Cardiac septum (tissue), 1 donor: ENCODE results near the gene DMKN. TPM values are rescaled to one million over a fixed set of nuclear protein-coding genes. Genes with fewer than 3 reads are reported as not detected.

ENCODE experiments used
- DNase-seq: peaks from one replicate; pipeline ENCODE4 v3.0.0-alpha.2; 2020; ENCODE audit warnings: low spot score
- intact Hi-C: fragments of 100-400 bp; cut with DNase I; formaldehyde crosslinking; loops from one replicate; pipeline ENCODE4 v1.14.0; 2022
- total RNA-seq: library from RNA; stranded (reverse); fragmentation: NEBNext Ultra II Directional; extraction: Animal tissue kit (Norgen Biotek cat#: 25700); gene quantifications from one replicate; pipeline ENCODE4 v1.2.1, GENCODE V29; 2021
- donor health status: DM: no; HTN: no; CAD: no.

DMKN gene
- total RNA-seq, 1 donor from 2014 or later: 4.2 TPM

GRCh38 chr19:35551091-35551810 lies 37.8 kb upstream of the DMKN start:
- no peak for DNase-seq
- intact Hi-C loops: no loop called here

- intact Hi-C loops: loop anchor here (5.0 kb wide), 3 partner anchors 62 to 167 kb away; partner anchors contain the start of genes HAUS5 and KMT2B
- DNase-seq: no peak
Observed at GRCh38 chr19:35549879-35550523, 36.6 kb upstream of the DMKN start.

DNA sequence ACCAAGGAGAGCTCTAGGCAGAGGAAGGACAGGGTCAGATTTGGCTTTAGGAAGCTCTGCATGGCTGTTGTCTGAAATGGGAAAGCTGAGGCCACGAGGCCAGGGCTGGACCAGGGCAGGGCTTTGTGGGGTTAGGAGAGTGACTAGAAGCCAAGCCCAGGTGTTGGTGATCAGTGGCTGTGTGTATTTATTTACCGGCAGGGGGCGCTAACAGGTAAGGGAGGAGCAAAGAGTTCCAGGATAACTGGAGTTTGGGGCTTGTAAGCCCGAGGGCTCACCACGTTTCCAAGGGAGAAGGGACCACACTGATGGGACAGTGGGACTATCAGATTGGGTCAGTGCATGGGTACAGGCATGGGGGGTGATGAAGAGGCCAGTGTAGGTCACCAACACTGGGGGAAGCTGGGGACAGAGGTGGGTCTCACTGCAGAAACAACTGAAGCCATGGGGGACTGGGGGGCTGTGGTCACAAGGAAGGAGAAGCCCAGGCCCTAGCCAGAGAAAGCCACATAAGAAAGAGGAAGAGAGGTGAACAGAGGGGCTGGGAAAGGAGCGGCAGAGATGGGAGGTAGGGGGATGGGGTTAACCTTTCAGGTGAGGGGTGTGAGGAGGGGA lies 35.8 kb upstream of the DMKN start:
- intact Hi-C loops: loop anchor here (5.0 kb wide), 3 partner anchors 63 to 168 kb away; partner anchors contain the start of genes HAUS5 and KMT2B
- DNase-seq: no peak

DNA sequence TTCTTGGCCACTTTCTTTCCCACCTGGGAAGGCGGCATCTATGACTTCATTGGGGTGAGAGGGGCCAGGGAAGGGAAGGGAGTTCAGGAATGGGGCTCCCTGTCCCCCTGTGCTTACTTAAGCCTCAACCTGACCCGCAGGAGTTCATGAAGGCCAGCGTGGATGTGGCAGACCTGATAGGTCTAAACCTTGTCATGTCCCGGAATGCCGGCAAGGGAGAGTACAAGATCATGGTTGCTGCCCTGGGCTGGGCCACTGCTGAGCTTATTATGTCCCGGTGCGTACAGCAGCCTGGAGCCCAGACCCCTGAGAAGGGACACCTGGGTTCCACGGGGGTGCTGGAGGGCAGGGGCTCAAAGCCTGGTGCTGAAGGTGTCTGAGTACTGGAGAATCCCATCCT lies 33.1 kb upstream of the DMKN start:
- DNase-seq: no peak
- intact Hi-C loops: loop anchor here (5.0 kb wide), 3 partner anchors 66 to 171 kb away; partner anchors contain the start of genes HAUS5 and KMT2B

DNA sequence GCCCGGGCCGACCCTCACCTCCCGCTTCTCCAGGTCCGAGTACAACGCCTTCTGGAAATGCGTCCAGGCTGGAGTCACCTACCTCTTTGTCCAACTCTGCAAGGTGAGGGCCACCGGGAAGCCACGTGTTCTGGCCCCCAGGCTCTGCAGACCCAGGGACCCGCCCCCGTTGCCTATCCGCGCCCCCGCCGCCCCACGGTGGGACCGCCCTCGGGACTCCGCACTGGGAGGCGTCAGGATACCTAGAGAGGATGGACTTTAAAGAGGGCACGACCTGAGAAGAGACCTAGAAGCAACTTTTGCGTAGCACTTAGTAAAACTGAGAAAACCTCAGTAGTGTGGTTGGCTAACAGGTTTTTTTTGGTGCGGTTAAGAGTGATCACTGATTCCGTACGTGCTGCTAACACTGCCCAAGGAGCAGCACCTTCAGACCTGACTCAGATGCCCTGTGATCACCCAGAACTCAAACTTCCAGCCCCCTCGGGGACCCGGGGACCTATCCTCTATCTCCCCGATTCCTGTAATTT lies 32.5 kb upstream of the DMKN start:
- no peak for DNase-seq
- intact Hi-C loops: loop anchor here (5.0 kb wide), 3 partner anchors 66 to 171 kb away; partner anchors contain the start of genes HAUS5 and KMT2B

DNA sequence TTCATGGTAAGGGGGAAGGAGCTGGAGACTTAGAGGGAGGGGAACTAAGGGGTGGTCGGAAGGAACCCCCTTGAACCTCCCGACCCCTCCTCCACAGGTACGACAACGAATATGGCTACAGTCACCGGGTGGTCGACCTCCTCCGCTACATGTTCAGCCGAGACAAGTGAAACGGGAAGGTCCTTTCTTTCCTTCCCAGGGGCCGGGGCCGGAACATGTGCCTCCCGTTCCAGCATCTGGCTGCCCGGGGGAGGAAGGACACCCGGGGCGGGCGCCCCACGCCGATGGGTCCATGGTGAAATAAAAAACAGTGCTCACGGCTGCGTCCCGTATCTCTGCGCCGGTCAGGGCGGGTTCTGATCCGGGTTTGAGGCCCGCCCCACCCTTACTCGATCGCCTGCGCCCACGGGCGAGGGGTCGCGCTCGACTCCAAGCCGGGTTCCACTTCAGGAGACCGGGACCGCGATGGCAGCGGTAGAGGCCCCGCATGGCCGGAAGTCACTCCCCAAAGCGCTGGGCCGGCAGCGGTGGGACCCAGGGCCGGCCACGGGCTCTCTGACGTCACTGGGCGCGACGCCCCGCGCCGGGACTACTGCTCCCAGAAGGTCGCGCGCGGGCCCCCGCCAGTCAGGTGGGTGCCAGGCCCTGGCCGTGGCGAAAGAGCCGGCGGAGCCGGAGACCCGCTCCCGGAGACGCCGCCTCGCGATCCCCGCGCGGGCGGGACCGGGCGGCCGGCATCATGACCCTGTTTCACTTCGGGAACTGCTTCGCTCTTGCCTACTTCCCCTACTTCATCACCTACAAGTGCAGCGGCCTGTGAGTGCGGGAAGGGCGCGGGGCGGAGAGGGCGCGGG lies 31.8 kb upstream of the DMKN start, which contains the start of gene TMEM147:
Gene TMEM147 (plus strand): TSS at position 626 of the 854 bp plus-strand sequence. CDS start 114 bp downstream, at position 740.
- intact Hi-C loops: loop anchor here (5.0 kb wide), 3 partner anchors 67 to 172 kb away; partner anchors contain the start of genes HAUS5 and KMT2B
- peak; percentile 95 for DNase-seq

- intact Hi-C loops: no loop called here
- DNase-seq: no peak
Observed at GRCh38 chr19:35544110-35544802, 30.8 kb upstream of the DMKN start.

DNA sequence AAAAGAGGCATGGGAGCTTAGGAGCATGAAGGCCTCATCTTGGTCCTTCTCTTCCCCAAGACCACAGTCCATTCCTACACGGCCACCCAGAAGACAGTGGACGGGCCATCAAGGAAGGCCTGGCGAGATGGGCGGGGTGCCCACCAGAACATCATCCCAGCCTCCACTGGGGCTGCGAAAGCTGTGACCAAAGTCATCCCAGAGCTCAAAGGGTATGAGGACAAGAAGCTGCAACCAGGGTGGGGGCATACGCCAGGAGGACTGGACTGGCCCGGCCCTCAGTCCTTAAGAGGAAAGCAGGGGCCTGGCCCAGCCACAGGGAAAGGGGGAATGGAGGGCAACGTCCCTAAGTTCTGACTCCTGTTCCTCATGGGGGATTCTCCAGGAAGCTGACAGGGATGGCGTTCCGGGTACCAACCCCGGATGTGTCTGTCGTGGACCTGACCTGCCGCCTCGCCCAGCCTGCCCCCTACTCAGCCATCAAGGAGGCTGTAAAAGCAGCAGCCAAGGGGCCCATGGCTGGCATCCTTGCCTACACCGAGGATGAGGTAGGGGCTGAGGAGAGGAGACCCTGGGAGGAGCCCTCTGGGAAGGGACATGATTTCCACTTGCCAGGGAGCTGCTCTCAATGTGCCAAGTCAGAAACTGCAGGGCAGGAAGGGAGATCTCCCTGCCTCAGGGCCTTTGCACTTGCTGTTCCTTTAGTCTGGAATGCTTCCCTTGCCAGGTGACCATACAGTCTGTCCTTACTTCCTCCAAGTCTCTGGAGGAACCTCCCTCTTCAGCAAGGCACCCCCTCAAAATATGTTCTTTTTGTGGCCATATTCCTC lies 30.0 kb upstream of the DMKN start:
- intact Hi-C loops: no loop called here
- no peak for DNase-seq

- intact Hi-C loops: no loop called here
- DNase-seq: no peak
Observed at GRCh38 chr19:35542209-35542608, 28.8 kb upstream of the DMKN start.

GRCh38 chr19:35540356-35540927 lies 27.0 kb upstream of the DMKN start:
- no peak for DNase-seq
- intact Hi-C loops: no loop called here

- DNase-seq: no peak
- intact Hi-C loops: no loop called here
Observed at GRCh38 chr19:35539850-35540249, 26.4 kb upstream of the DMKN start.

DNA sequence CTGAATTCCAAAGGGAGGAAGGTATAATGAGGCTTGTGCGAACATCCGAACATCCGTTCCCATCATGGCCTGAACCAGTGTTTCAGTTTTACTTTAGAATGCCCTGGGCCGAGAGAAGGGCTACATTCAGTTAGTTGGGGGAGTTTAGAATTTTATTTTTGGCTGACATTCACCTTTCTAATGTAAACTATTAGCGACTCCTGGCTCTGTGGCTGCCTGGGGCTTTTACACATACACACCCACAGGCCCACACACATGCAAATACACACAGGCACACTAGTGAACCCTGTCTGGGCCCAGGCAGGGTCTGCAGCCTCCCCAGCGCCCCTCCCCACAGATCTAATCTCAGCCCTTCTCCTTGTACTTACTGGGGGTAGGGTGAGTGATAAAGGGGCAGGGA lies 25.9 kb upstream of the DMKN start:
- no peak for DNase-seq
- intact Hi-C loops: no loop called here

DNA sequence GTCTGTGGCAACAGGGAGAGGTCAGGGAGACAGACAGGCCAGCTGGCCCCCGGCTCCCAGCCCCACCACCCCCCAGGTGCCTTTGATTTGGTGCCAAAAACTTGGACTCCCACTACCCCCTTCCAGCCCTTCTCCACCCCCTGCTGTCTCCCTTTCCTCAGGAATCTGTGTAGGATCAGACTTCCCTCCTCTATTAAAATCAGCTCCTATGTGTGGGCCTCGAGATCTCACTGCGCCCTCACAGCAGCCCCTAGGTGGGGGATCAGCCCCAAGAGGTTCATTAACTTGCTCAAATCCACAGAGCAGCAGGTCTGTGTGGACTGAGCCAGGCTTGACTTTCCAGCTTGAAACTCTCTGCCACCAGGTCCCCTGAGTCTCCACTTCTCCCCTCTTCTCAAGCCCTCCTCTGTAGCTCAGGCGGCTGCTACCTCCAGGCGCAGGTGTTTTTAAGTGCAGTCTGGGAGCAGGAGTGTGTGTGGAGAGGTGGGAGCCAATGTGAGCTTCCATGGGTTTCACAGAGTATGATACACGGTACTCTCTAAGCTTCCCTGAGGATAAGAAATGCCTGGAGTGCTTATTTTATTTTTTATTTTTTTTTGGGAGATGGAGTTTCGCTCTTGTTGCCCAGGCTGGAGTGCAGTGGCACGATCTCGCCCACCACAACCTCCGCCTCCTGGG lies 21.5 kb upstream of the DMKN start:
- DNase-seq: no peak
- intact Hi-C loops: no loop called here

GRCh38 chr19:35533822-35534392 lies 20.5 kb upstream of the DMKN start:
- intact Hi-C loops: no loop called here
- DNase-seq: no peak

GRCh38 chr19:35533201-35533821 lies 19.9 kb upstream of the DMKN start, which contains the start of gene GAPDHS:
Gene GAPDHS, plus strand, starts transcription at chr19:35533456. Its CDS starts 72 bp downstream, at chr19:35533528.
- no peak for DNase-seq
- intact Hi-C loops: no loop called here

DNA sequence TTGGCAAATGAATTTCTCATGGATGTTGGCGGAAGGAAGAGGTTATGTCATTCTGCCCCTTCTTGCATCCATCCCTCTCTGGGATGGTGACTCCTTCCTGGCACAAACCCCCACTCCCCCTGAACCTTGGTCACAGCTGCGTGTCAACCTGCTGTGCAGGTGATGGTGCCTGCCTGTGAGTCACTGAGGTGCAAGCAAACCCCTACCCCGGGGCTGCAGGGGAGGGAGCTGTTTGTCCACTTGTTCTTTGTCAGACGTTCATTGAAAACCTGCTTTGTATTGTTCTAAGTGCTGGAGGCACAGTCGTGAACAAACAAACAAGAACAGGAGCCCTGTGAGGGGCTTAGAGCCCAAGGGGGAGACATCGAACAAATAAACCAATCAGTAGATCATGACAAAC lies 17.8 kb upstream of the DMKN start:
- intact Hi-C loops: no loop called here

More for the DNA sequence above, 17.8 kb upstream of the DMKN start:
- no peak for DNase-seq
